ENCODE data around the gene NECTIN2.
"Not testable (repeated sequence)": the region's sequence is repeated elsewhere in the genome, so short reads cannot be mapped to it uniquely, and the experiment has no call there.

DNA sequence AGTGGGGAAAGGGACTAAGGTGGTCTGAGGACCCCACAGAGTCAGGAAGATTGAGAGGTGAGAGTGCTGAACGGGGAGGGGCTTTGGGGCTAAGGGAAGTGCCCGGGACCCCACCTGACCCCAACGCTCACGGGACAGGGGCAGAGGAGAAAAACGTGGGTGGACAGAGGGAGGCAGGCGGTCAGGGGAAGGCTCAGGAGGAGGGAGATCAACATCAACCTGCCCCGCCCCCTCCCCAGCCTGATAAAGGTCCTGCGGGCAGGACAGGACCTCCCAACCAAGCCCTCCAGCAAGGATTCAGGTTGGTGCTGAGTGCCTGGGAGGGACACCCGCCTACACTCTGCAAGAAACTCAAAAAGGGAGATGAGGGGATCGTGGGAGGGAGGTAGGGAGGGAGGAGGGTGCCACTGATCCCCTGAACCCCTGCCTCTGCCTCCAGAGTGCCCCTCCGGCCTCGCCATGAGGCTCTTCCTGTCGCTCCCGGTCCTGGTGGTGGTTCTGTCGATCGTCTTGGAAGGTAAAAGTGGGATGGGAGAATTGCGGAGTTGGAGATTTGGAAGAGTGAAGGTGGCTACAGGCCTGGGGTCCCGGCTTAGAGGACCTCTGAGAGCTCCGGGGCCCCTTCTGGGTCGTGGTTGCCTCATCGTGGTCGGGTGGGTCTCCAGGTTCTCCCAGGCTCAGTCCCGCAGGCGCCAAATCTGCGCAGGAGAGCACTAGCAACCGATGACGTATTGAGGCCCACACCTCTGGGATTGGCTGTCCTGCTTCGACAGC, 68.5 kb downstream of the NECTIN2 start, which contains the start of gene APOC1:
- not testable (repeated sequence) for TF ChIP-seq EZH2 (IDR thresholded peaks at IDR 0.05; ENCODE audit: low read length, unreplicated experiment); CTCF (conservative IDR thresholded peaks at IDR 0.05; ENCODE audit: low read depth, low read length); EZH2phosphoT487 (IDR thresholded peaks at IDR 0.05; ENCODE audit: borderline replicate concordance, low read length)

Measured in PC-3 (cell line).